ENCODE measurements around the gene LSG1. TPM values are rescaled to one million over a fixed set of nuclear protein-coding genes. Genes with fewer than 3 reads are reported as not detected.
A peak's percentile ranks its signal among the peaks of the same experiment; 100 is the strongest.

The LSG1 gene
- total and polyA plus RNA-seq, 9 donors = 26.8 to 46.6 (median 31.5) TPM

- intact Hi-C loops (cut with DNase I) = no loop called here
- 10 to 27% (median 13%) methylated on average over 5 of the region's 5 CpGs for WGBS, 3 donors
Observed at GRCh38 chr3:194672876-194673275, 885 bp upstream of the LSG1 start.

GRCh38 chr3:194671511-194671899 lies 486 bp downstream of the LSG1 start:
- no peak for TF ChIP-seq EP300 (IDR thresholded peaks at IDR 0.05)
- no peak for TF ChIP-seq CTCF (IDR thresholded peaks at IDR 0.05)
- no peak for TF ChIP-seq POLR2A (IDR thresholded peaks at IDR 0.05)
- DNase-seq = no peak
- Histone ChIP-seq H3K4me1 (ENCODE audit: insufficient read depth) (peaks cover 4% of the 10 kb centered on the region), H3K36me3 (no peaks in the 10 kb centered on the region), H3K27ac (no peak overlapping the region), H3K4me3 (peak overlapping the region; percentile 92), H3K27me3 (no peaks in the 10 kb centered on the region), H3K9me3 (no peaks in the 10 kb centered on the region)
- WGBS, 3 donors = 0% methylated on average over 5 of the region's 5 CpGs
- intact Hi-C loops (cut with DNase I) = no loop called here

More at GRCh38 chr3:194672876-194673275, 885 bp upstream of the LSG1 start:
- peak overlapping the region; percentile 92 for H3K4me3 ChIP-seq
- peaks cover 4% of the 10 kb centered on the region for H3K4me1 ChIP-seq (ENCODE audit: insufficient read depth)
- no peaks in the 10 kb centered on the region for H3K27me3 ChIP-seq
- no peak for TF ChIP-seq CTCF (IDR thresholded peaks at IDR 0.05)
- TF ChIP-seq EP300 (IDR thresholded peaks at IDR 0.05) = no peak
- TF ChIP-seq POLR2A (IDR thresholded peaks at IDR 0.05) = no peak
- no peaks in the 10 kb centered on the region for H3K9me3 ChIP-seq
- H3K27ac ChIP-seq = peak overlapping the region in 1 of 2 donors; percentile 86
- no peak for DNase-seq
- H3K36me3 ChIP-seq = no peaks in the 10 kb centered on the region

- DNase-seq = no peak
- intact Hi-C loops (cut with DNase I) = no loop called here
- TF ChIP-seq POLR2A (IDR thresholded peaks at IDR 0.05) (no peak), EP300 (IDR thresholded peaks at IDR 0.05) (no peak), CTCF (IDR thresholded peaks at IDR 0.05) (no peak)
- Histone ChIP-seq H3K4me1 (ENCODE audit: insufficient read depth) (peaks cover 3% of the 10 kb centered on the region), H3K27me3 (no peaks in the 10 kb centered on the region), H3K27ac (no peak overlapping the region), H3K36me3 (no peaks in the 10 kb centered on the region), H3K4me3 (no peak overlapping the region), H3K9me3 (no peaks in the 10 kb centered on the region)
- WGBS, 3 donors = 52 to 66% (median 61%) methylated on average over 7 of the region's 7 CpGs
Observed at GRCh38 chr3:194667363-194667762, 4.6 kb downstream of the LSG1 start.

GRCh38 chr3:194664857-194665256 lies 7.1 kb downstream of the LSG1 start:
- WGBS, 3 donors = 91 to 94% (median 92%) methylated on average over 7 of the region's 7 CpGs
- no peak overlapping the region for H3K27ac ChIP-seq
- H3K27me3 ChIP-seq = no peaks in the 10 kb centered on the region
- H3K36me3 ChIP-seq = no peaks in the 10 kb centered on the region
- peaks cover 2% of the 10 kb centered on the region for H3K4me1 ChIP-seq (ENCODE audit: insufficient read depth)
- H3K4me3 ChIP-seq = no peak overlapping the region
- TF ChIP-seq CTCF (IDR thresholded peaks at IDR 0.05) (no peak), POLR2A (IDR thresholded peaks at IDR 0.05) (no peak), EP300 (IDR thresholded peaks at IDR 0.05) (no peak)
- intact Hi-C loops (cut with DNase I) = no loop called here
- no peaks in the 10 kb centered on the region for H3K9me3 ChIP-seq
- no peak for DNase-seq
